Measurements from ENCODE around the gene NCOR2.

- no peak for TF ChIP-seq CTCF (IDR thresholded peaks at IDR 0.05; ENCODE audit: low read depth, low read length)
- no peak for TF ChIP-seq POLR2A (IDR thresholded peaks at IDR 0.05; ENCODE audit: extremely low read depth, insufficient read length)
These were observed 24.6 kb upstream of the NCOR2 start for GRCh38 chr12:124592050-124592449.

All from NB4 (cell line).